ENCODE measurements around the gene HNRNPCL2.
"Not testable (repeated sequence)": the region's sequence is repeated elsewhere in the genome, so short reads cannot be mapped to it uniquely, and the experiment has no call there.

The HNRNPCL2 gene

GRCh38 chr1:13116754-13117153, at the start of gene HNRNPCL2:
Gene HNRNPCL2, minus strand, starts transcription at chr1:13116854. Its CDS starts 454 bp downstream, at chr1:13116400.
- H3K27ac ChIP-seq = not testable (repeated sequence)

- not testable (repeated sequence) for H3K27ac ChIP-seq
Measured at GRCh38 chr1:13165531-13165930, 48.9 kb upstream of the HNRNPCL2 start, which contains the start of gene HNRNPCL4. Gene HNRNPCL4, minus strand, starts transcription at chr1:13165631. Its CDS starts 164 bp downstream, at chr1:13165467.

- H3K27ac ChIP-seq = not testable (repeated sequence)
Measured at GRCh38 chr1:13155909-13156308, 39.3 kb upstream of the HNRNPCL2 start, which contains the start of gene PRAMEF26. Gene PRAMEF26, minus strand, starts transcription at chr1:13156009. Its CDS starts 2,914 bp downstream, at chr1:13153095.

GRCh38 chr1:13070474-13070873, 46.2 kb downstream of the HNRNPCL2 start, which contains the start of gene PRAMEF25:
Gene PRAMEF25, plus strand, starts transcription at chr1:13070774. Its CDS starts 2,920 bp downstream, at chr1:13073694.
- H3K27ac ChIP-seq = not testable (repeated sequence)
